Stimulated activated CD4-positive, alpha-beta T cell treated with anti-CD3 and anti-CD28 coated beads, TNF-alpha, amount 100 ng/mL, for 48 hours (primary cell): ENCODE data around the gene MRGPRX3.

ENCODE experiments used
- DNase-seq, 3 donors: peaks; one replicate each; pipeline ENCODE4 v3.0.0-alpha.2; 2020; ENCODE audit warnings: low read depth in 3 of 3

Gene MRGPRX3

GRCh38 chr11:18168372-18168771 is 36.0 kb downstream of the MRGPRX3 start:
- DNase-seq, result no peak

DNA sequence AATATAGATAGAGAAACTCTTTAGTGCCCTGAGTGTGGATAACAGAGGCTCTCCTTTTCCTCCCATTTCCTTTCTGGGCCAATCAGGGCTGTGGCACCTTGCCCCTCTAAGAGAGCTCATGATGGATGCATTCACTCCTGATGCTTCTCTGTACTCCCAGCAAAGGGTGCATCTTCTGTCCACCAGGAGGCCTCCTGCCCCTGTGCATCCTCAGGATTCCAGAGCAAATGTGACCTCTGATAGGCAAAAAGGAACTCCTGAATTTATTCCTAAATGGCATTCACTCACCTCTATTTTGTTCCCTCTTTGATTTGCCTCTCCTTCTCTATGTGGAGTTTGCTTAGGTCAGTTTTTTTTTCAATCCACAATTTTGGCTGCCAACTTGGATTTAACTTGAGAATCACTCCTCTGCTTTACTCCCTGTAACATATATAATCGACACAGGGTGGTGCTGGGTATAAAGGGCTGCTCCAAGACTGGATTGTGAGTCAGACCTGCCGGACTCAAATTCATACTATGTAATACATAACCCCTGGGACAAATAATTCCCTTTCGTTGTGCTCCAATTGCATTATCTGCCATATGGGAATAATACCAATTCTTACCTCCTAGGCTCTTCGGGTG is 39.1 kb downstream of the MRGPRX3 start:
- DNase-seq, result no peak

DNA sequence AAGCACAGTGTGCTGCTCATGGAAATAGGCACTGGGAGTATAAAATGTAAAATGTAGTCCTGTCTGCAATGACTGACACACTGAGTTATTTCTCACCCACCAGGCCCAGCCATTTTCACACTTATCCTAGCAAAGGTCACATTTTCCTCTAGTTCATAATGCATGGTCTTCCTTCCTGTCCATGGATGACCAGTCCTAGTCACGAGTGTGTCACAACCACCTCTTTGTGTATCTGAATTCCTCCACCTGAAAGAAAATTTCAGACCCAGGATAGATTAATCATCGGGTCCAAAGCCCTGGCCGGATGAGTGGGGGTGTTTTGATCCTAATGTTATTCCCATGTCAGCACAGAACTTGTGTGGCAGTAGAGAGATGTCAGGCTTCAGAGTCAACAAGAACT is 40.3 kb downstream of the MRGPRX3 start, which contains the start of gene MRGPRX4:
TSS of gene MRGPRX4 (plus strand) at position 172 of the 400 bp plus-strand sequence. CDS start 420 bp downstream, outside the sequence.
- DNase-seq, result no peak

DNA sequence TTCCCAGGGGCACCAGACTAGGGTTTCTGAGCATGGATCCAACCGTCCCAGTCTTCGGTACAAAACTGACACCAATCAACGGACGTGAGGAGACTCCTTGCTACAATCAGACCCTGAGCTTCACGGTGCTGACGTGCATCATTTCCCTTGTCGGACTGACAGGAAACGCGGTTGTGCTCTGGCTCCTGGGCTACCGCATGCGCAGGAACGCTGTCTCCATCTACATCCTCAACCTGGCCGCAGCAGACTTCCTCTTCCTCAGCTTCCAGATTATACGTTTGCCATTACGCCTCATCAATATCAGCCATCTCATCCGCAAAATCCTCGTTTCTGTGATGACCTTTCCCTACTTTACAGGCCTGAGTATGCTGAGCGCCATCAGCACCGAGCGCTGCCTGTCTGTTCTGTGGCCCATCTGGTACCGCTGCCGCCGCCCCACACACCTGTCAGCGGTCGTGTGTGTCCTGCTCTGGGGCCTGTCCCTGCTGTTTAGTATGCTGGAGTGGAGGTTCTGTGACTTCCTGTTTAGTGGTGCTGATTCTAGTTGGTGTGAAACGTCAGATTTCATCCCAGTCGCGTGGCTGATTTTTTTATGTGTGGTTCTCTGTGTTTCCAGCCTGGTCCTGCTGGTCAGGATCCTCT is 41.0 kb downstream of the MRGPRX3 start:
- DNase-seq, result no peak
